Measurements from ENCODE around the gene SPON1.

Gene SPON1

GRCh38 chr11:14202251-14203196 lies 240.0 kb downstream of the SPON1 start:
- DNase-seq, result no peak

GRCh38 chr11:14203321-14203720 lies 240.8 kb downstream of the SPON1 start:
- DNase-seq, result no peak

DNA sequence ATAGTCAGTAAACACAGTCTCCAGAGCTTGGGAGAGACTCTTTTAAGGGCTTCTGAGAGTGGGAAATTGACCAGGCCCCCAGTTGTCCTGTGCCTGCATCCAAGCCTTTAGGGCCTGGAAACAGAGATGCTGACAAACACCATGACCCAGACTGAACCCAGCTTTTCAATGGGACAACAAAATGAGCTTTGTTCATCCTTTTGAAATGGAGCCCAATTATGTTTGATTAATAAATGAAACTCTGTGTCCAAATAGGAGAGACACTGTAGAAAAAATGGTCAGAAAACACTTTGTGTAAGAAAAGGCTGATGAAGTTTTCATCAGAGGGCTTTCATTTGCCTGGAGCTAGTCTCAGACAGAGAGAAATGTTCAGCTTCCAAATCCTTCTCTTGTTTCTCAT lies 250.5 kb downstream of the SPON1 start:
- DNase-seq, result no peak

DNA sequence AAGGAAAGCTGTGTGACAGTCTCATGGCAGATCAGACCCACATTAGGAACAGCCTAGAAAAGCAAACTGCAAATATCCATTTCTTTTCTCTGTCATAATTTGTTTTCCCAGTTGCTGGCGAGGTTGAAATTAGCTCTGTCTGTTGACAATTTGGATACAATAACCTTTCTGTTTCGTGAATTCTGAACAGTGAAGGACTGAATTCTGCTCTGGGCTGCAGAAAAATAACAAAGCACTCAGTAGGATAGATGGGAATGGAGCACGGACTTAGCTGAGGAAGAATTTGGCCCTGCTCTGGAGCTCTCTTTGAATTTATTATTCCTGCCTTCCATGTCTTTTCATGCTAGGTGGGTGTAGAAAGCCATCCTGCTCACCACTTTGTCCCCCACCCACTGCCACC lies 256.2 kb downstream of the SPON1 start:
- DNase-seq, result no peak

DNA sequence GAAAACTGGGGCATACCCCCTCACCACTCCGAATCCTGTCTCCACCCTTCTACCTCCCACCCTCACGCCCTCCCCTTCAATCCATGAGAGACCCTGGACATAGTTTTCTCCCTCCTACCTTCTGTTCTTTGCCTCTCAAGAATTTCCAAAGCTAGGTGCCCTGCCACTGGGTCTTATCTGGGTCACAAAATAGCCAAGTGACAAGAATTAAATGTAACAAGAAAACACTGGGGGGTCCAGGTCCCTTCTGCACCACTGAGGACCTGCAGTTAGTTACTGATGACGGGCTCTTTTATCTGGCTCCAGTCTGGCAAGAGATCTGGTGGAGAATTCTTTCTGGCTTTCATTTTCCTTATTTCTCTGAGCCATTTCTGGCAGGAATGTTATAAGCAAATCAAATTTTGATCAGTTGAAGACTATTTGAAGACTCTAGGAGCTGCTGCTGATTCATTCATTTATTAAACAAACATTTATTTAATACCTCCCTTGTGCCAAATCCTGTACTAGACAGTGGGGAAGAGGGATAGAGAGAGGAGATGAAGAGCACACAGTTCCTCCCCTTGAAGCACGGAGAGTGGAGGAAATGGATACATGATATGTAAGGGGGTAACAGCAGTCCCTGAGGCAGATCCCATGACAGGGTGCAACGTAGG lies 261.2 kb downstream of the SPON1 start:
- DNase-seq, result no peak

GRCh38 chr11:14224395-14224794 lies 261.9 kb downstream of the SPON1 start:
- DNase-seq, result no peak

GRCh38 chr11:14225666-14226065 lies 263.1 kb downstream of the SPON1 start:
- DNase-seq, result no peak

- DNase-seq, result no peak
Observed at GRCh38 chr11:14228356-14228755, 265.8 kb downstream of the SPON1 start.

DNA sequence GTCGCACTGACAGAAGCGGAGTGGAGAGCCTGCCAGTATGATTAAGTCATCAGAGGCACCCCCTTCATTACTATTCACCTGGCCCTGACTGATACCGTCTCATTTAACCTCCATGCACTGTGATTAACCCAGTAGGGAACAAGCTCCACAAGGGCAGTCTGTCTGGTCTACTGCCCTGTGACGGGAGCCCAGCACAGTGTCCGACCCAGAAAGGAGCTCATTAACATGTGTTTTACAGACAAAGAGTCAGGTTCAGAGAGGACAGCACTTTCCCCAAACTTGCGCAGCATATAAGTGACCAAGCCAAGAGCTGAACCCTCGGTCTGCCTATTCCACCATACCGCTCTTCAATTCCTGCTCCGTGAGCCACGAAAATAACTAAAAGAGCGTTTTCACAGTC lies 266.9 kb downstream of the SPON1 start:
- DNase-seq, result no peak

DNA sequence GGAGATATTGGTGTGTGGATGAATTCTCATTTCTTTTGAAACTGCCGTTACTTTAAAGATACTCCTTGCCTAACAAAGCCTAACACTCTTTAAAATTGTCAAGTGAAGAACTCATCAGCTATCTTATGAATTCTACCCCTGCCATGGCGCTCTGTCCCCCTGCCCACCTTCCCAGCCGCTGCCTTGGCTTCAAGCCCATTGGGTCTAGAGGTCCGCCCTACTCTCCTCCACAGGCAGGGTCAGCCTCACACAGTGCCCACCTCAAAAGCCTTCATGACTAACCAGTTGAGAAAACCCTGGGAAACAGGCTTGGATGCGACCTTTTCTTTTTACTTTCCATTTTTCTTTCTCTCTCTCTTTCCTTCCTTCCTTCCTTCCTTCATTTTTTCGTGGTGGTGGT lies 267.9 kb downstream of the SPON1 start:
- DNase-seq, result no peak

DNA sequence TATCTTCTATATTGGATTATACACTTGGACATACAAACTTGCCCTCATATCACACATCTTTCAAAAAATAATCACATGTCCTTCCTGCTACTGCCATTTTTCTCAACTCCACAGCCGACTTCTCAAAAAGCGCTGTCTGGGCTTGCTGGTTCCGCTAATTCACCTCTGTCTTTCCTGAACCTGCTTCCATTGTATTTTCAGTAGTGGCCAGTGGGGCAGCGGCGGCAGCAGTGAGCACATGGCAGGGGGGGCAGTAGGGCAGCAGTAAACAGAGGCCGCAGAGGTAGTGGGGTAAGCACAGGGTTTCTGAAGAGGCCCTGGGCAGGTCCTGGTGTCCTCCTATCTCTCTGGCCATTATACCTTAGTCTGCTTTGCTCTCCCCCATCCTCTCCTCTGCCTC lies 270.1 kb downstream of the SPON1 start:
- DNase-seq, result no peak

GRCh38 chr11:14234446-14234845 lies 271.9 kb downstream of the SPON1 start:
- DNase-seq, result no peak

- DNase-seq, result no peak
Observed at GRCh38 chr11:14235701-14236100, 273.2 kb downstream of the SPON1 start.

- DNase-seq, result no peak
Observed at GRCh38 chr11:14237444-14237961, 275.0 kb downstream of the SPON1 start.

GRCh38 chr11:14240221-14240620 lies 277.7 kb downstream of the SPON1 start:
- DNase-seq, result no peak

DNA sequence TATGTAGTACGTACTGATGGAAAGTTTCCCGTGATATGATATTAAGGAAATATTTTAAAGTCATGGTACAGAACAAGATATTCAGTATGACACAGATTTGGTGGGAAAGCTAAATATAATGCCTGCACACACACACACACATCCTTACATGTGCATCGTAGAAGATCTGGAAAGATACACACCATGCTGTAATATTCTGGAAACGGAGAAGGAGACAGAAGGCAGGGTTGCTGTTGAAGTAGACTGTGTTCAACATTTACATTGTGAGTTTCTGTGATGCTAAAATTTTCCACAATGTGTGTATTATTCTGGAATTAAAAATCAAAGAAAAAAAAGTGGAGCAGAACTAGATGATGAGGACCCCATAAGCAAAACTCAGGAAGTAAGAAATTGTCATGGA lies 278.4 kb downstream of the SPON1 start:
- no peak for DNase-seq

- no peak for DNase-seq
Observed at GRCh38 chr11:14242187-14242586, 279.7 kb downstream of the SPON1 start.

- DNase-seq, result no peak
Observed at GRCh38 chr11:14242733-14243132, 280.2 kb downstream of the SPON1 start.

- DNase-seq, result no peak
Observed at GRCh38 chr11:14244926-14245325, 282.4 kb downstream of the SPON1 start.

- DNase-seq, result no peak
Observed at GRCh38 chr11:14245444-14245843, 282.9 kb downstream of the SPON1 start.

DNA sequence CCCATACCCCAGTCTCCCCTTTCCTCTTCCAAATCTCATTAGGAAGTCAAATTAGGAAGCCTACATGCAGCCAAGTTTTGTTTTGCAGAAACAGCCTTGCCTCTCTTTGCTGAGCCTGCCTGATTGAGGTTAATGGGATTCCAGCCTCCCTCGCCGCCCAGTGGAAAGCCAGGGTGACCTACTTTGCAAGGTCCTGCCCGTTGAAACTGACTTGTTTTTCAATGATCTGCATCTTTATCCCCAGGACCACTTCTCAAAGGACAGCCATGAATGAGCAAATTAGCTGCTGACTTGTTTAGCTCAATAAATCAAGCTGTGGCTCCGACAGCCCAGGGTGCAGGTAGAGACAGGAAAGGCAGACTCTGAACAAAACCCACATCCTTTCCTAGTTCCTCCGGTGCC lies 286.1 kb downstream of the SPON1 start:
- DNase-seq, result no peak

- peak; percentile 82 for DNase-seq
Observed at GRCh38 chr11:14249121-14249963, 286.8 kb downstream of the SPON1 start.

DNA sequence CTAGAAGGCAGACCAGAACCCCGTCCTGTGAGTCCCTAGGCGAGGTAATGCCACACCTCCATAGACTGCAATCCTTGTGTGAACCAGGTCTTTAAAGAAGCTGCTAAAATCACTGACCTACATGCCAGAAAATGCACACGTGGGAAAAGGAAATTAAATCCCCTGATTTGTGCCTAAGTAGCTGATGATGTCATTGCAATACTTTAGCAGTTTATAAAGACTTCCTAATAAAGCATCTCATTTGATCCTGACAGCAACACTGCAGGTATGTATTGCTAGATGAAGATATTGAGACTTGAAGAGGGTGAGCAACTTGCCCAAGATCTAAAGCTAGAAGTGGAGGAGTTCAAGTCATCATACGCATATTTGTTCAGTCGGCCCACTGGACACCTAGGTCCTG lies 289.2 kb downstream of the SPON1 start:
- no peak for DNase-seq
